Eye (tissue), 1 donor: ENCODE data around the gene FNDC3A.
"Not testable (repeated sequence)": the region's sequence is repeated elsewhere in the genome, so short reads cannot be mapped to it uniquely, and the experiment has no call there.

Experiments
- DNase-seq: peaks from one replicate; pipeline ENCODE4 v3.0.0-alpha.2; 2015

Gene FNDC3A

DNA sequence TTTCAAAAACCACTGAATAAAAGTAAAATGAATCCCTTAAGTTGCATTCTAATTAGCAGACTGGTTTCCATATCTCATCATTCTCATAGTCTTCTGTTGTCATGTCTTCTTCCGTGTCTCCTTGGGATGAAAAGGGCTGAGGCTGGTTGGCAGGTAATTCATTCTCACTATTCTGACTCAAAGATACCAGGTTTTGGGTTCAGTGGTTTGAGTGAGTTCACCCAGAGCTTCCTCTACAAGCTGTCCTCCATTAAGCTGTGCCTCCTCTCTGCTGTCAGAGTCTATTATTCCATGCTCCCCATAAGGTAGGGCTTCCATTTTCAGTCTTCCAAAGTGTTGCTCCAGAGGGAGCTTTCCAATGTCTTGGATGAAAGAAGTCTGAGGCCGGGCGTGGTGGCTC is 68.3 kb downstream of the FNDC3A start:
- DNase-seq: no peak

DNA sequence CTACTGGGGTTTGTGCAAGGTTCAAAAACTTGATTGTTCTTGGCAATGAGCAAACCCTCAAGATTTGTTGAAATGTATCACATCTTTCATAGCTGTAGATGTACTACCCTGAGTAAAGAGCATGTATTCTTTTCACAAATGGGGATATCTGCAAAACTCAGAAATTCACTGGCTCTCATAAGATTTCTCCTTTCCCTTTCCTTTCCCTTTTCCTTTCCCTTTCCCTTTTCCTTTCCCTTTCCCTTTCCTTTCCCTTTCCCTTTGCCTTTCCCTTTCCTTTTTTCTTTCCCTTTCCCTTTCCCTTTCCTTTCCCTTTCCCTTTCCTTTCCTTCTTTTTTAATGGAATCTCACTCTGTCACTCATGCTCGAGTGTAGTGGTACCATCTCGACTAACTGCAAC is 69.1 kb downstream of the FNDC3A start:
- no peak for DNase-seq

DNA sequence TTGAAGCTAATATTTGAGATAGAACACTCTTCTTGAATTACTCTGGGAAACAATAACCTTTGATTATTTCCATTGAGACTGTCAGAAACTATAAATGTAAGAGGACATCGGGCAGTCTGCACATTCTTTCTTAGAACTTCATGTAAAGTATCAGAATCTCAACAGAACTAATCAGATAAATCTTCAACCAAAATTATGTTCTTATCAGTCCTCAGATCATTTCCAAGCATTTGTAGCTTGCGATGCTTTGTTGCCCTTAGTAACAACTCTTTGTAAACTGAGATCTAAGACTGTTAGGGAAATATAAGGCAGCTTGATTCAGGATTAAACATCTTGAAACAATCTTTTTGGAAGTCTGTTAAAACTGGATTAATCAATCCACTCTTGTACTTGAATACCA is 70.3 kb downstream of the FNDC3A start:
- no peak for DNase-seq

GRCh38 chr13:49046519-49046918 is 70.8 kb downstream of the FNDC3A start:
- DNase-seq: no peak

GRCh38 chr13:49052813-49053212 is 77.1 kb downstream of the FNDC3A start:
- DNase-seq: no peak

- DNase-seq: no peak
These were observed 77.5 kb downstream of the FNDC3A start for GRCh38 chr13:49053215-49053614.

DNA sequence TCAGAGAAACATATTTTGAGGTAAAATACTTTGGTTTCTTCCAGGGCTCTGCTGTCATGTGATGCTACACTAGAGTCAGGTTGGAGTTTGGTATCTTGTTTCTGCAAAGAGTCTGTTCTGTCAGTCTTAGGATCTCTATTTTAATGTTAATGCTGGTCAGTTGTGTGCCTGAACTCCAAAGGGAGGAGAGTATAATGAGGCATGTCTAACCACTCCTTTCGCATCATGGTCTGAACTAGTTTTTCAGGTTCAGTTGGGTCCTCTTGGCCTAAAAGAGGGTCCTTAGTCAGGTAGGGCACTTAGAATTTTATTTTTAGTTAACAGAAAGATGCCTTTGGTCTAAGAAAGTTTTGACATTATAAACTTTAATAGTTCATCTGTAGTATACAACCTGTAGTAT is 78.2 kb downstream of the FNDC3A start:
- DNase-seq: no peak

DNA sequence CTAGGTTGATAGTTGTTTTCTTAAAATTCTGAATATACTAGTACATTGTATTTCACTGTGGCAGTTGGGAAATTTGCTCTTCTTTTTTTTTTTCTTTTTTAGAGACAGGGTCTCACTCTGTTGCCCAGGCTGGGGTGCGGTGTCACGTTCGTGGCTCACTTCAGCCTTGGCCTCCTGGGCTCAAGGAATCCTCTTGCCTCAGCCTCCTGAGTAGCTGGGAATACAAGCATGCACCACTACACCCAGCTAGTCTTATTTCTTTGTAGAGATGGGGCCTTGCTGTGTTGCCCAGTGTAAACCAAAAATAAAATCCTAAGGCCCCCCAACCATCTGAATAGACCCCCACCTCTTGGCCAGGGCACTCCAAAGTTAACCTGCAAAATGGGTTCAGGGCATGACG is 79.3 kb downstream of the FNDC3A start:
- no peak for DNase-seq

DNA sequence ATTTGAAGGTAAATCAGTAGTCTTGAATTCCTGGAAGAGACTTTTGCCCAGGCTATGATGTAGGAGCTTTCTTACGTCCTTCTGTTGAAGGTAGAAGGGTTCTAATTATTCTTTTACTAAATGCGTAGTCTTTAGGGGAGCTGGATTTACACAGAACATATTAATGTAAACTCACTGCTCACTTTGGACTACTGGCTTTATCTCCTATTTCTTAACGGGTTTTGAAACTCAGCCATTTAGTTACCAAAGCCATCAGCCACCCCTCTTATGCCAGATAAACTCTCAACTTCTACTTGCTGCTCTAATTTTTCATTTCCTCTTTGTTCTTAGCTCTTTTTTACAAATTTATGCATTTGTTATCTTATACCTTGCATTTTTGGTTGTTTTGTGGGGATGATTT is 81.5 kb downstream of the FNDC3A start:
- no peak for DNase-seq

DNA sequence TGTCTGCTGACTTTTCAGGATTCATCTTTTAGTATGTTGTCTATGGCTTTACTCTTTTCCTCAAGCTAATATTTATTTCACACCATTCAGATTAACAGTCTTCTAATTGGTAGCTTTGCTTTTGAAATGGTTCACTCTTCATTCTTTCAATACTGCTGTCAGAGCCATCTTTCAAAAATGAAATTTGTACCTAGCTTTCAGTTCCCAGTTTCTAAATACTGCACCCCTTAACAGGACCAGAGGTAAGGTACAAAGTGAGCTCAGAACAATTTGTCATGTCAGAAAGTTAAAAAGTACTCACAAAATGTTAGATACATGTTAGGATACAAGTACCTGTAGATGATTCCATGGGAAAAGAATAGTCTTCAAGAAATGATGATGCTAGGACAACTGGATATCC is 83.0 kb downstream of the FNDC3A start:
- no peak for DNase-seq

GRCh38 chr13:49060678-49061387 is 85.1 kb downstream of the FNDC3A start:
- no peak for DNase-seq

DNA sequence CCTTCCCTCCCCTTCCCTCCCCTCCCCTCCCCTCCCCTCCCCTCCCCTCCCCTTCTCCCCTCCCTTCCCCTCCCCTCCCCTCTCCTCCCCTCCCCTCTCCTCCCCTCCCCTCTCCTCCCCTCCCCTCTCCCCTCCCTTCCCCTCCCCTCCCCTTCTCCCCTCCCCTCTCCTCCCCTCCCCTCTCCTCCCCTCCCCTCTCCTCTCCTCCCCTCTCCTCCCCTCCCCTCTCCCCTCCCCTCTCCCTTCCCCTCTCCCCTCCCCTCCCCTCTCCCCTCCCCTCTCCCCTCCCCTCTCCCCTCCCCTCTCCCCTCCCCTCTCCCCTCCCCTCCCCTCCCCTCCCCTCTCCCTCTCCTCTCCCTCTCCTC is 85.7 kb downstream of the FNDC3A start:
- DNase-seq: not testable (repeated sequence)

DNA sequence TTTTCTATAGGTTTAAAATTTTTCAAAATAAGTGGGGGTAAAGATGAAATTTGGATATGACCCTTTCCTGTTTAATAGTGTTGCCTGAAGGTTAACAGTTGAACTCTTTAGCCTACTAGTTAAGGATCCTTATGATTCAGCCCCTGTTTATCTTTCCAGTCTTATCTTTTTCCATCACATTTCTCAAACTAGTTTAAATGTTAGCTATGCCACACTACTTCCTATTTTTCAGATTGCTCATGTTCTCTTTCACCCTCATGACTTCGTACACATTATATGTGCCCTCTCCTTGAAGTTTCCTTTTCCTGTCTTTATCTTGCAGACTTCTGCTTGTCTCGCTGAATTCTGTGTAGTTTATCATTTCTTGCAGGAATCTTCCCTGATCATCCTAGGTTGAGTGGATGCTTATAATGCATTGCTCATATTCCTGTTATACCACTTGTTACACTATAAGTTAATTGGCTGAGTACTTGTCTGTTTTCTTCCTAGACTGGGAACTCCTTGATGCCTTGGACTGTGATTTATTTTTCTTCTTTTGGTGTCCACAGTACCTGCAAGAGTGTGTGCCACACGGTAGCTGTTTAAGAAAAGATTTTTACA is 86.7 kb downstream of the FNDC3A start:
- no peak for DNase-seq

- no peak for DNase-seq
These were observed 87.3 kb downstream of the FNDC3A start for GRCh38 chr13:49063011-49063410.

DNA sequence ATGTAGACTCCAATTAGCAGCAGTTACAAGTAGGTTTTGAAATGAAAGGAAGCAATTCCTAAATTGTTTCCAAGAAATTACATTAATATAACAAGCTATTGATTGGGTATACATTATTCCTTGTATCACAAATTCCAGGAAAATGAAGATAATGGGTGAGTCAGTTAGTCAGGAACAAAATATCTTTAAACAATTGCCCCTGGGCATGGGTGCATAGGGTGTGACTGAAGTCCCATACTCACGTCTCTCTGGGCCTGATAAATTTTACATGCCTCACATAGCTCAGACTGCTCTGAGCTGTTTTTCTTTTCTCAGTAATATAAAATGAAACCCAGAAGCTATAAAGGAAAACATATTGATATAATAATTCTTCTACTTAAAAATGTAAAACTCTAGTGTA is 87.8 kb downstream of the FNDC3A start:
- peak; percentile 6 for DNase-seq

DNA sequence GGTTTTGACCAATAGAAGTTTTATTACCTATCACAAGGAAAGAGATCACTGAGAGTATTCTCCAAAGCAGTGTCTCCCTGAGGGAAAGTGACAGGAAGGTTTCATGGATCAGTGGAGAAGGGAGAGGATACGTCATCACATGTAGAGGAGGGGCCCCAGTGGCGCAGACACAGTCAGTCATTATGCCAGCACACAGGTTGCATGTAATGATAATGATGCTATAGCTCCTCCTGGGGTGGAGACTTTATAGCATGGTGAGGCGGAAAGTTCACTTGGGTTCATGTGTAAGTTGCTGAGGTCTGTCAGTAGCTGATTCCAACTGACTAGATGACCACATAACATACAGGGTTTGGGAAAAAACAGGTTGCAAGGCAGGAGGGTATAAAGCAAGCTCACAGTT is 88.8 kb downstream of the FNDC3A start:
- peak; percentile 37 for DNase-seq

- DNase-seq: no peak
These were observed 91.1 kb downstream of the FNDC3A start for GRCh38 chr13:49066856-49067255.

DNA sequence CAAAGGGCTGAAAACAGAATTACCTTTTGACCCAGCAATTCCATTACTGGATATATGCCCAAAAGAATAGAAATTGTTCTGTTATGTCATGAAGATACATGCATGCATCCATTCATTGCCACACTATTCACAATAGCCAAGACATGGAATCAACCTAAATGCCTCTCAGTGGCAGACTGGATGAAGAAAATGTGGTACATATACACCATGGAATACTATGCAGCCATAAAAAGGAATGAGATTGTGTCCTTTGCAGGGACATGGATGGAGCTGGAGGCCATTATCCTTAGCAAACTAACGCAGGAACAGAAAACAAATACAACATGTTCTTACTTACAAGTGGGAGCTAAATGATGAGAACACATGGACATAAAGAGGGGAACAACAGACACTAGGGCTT is 92.8 kb downstream of the FNDC3A start:
- DNase-seq: not testable (repeated sequence)

- not testable (repeated sequence) for DNase-seq
These were observed 94.3 kb downstream of the FNDC3A start for GRCh38 chr13:49070021-49070420.

DNA sequence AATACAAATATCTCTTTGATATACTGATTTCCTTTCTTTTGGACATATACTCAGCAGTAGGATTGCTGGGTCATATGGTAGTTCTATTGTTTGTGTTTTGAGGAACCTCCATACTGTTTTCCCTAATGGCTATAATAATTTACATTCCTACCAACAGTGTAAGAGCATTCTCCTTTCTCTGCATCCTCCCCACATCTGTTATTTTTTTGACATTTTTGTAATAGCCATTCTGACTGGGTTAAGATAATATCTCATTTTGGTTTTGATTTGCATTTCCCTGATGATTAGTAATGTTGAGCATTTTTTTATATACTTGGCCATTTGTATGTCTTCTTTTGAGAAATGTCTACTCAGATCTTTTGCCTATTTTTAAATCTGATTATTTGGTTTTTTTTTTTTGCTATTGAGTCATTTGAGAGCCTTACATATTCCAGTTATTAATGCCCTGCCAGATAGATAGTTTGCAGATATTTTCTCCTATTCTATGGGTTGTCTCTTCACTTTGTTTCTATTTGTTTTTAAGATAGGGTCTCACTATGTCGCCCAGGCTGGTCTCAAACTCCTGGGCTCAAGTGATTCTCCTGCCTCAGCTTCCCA is 95.7 kb downstream of the FNDC3A start:
- DNase-seq: no peak

DNA sequence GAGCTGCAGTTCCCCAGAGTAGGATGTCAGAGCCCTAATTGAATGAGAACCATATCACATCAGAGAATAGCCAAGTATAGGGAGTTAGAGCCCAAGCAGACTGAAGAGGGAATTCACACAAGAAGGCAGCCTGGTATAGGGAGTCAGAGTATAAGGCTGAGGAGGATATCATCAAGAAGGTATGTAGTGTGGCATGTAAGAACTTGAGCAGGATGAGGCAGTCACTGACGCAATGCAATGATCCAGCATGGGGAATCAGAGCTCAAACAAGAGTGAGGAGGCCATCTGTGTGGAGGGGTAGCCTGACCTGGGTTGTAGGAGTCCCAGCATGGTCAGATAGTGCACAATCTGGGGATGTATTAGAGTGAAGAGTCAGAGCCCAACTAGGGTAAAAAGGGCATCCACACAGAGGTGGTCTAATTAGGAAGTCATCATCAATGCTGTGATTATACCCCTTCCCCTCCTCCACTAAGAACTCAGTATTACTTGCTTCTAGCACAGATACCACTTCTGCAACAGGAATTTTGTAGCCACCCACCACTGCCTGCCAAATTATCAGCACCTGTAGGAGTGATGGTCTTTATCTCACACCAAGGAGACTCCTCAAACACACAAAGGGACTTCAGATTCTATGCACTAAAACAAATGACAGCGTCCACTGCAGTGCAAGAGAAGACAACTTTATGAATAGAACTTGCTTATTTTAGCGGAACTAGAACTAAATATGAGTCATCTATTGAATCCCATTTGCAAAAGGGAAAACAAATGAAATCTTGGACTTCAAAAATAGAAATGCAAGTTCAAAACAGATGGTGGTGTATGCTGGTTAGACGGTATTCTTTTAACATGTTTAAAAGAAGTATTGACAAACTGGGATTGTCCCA is 107.2 kb downstream of the FNDC3A start:
- no peak for DNase-seq

- no peak for DNase-seq
These were observed 109.2 kb downstream of the FNDC3A start for GRCh38 chr13:49084961-49085360.

DNA sequence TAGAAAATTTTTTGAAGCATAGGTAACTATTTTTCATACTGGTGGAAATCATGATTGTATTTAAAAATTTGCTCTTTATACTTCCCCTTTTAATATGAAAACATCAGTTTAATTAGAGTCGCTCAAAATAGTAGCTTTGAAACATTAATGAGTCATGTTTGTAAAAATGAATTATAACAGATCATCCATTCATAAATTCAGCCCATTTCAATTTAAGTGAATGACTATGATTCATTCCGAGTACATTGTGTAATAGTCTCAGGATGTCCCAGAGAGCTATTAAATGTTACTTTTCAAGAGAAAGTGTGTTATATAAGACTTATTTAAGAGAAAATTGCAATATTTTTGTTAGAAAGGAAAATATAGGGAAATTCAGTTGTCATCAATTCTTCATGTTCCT is 111.0 kb downstream of the FNDC3A start:
- no peak for DNase-seq

- no peak for DNase-seq
These were observed 117.7 kb downstream of the FNDC3A start for GRCh38 chr13:49093376-49093775.
